Raji (cell line): ENCODE data around the gene GPC5.

Experiments
- POLR2A ChIP-seq: IDR thresholded peaks from 2 replicates; pipeline ENCODE4 v1.6.1; 2011; ENCODE audit warnings: low read depth, low read length, control low read depth; ENCODE audit not compliant: insufficient read depth

Gene GPC5

GRCh38 chr13:92137520-92137919 lies 739.1 kb downstream of the GPC5 start:
- TF ChIP-seq POLR2A, result no peak

GRCh38 chr13:92143766-92144165 lies 745.3 kb downstream of the GPC5 start:
- no peak for TF ChIP-seq POLR2A

- no peak for TF ChIP-seq POLR2A
These were observed 752.2 kb downstream of the GPC5 start for GRCh38 chr13:92150606-92151005.

- no peak for TF ChIP-seq POLR2A
These were observed 759.9 kb downstream of the GPC5 start for GRCh38 chr13:92158346-92158745.

- TF ChIP-seq POLR2A, result no peak
These were observed 766.4 kb downstream of the GPC5 start for GRCh38 chr13:92164822-92165221.

- TF ChIP-seq POLR2A, result no peak
These were observed 773.8 kb downstream of the GPC5 start for GRCh38 chr13:92172191-92172590.

GRCh38 chr13:92173254-92173653 lies 774.8 kb downstream of the GPC5 start:
- TF ChIP-seq POLR2A, result no peak

GRCh38 chr13:92175330-92175729 lies 776.9 kb downstream of the GPC5 start:
- TF ChIP-seq POLR2A, result no peak

GRCh38 chr13:92177966-92178365 lies 779.5 kb downstream of the GPC5 start:
- TF ChIP-seq POLR2A, result no peak

- TF ChIP-seq POLR2A, result no peak
These were observed 780.8 kb downstream of the GPC5 start for GRCh38 chr13:92179223-92179622.

GRCh38 chr13:92187378-92187989 lies 789.1 kb downstream of the GPC5 start:
- TF ChIP-seq POLR2A, result no peak

GRCh38 chr13:92188574-92188973 lies 790.2 kb downstream of the GPC5 start:
- TF ChIP-seq POLR2A, result no peak

- no peak for TF ChIP-seq POLR2A
These were observed 798.3 kb downstream of the GPC5 start for GRCh38 chr13:92196591-92197256.

GRCh38 chr13:92197669-92198068 lies 799.2 kb downstream of the GPC5 start:
- no peak for TF ChIP-seq POLR2A

- TF ChIP-seq POLR2A, result no peak
These were observed 820.2 kb downstream of the GPC5 start for GRCh38 chr13:92218615-92219014.

- no peak for TF ChIP-seq POLR2A
These were observed 823.5 kb downstream of the GPC5 start for GRCh38 chr13:92221916-92222315.
